Testis (tissue), 5 donors: ENCODE measurements around the gene OTOR. TPM values are rescaled to one million over a fixed set of nuclear protein-coding genes. Genes with fewer than 3 reads are reported as not detected.

ENCODE experiments used
- DNase-seq: peaks from one replicate; pipeline ENCODE4 v3.0.0-alpha.2; 2019
- H3K27ac ChIP-seq, 2 donors: fragments of 200-600 bp; sonication (generic); one replicate each; pipeline ENCODE4 v1.5.1; 2019
- H3K27me3 ChIP-seq: fragments of 200-600 bp; sonication (generic); one replicate; pipeline ENCODE4 v1.5.1; 2019
- H3K36me3 ChIP-seq: fragments of 200-600 bp; sonication (generic); one replicate; pipeline ENCODE4 v1.5.1; 2017; ENCODE audit warnings: low read depth; ENCODE audit errors: missing control alignments
- H3K4me1 ChIP-seq: fragments of 200-600 bp; sonication (generic); one replicate; pipeline ENCODE4 v1.5.1; 2019
- H3K4me3 ChIP-seq, 2 donors: fragments of 200-600 bp; sonication (generic); one replicate each; pipeline ENCODE4 v1.5.1; 2017 to 2019
- H3K9me3 ChIP-seq: fragments of 200-600 bp; sonication (generic); one replicate; pipeline ENCODE4 v1.5.1; 2017
- CTCF ChIP-seq, 3 experiments: fragments of 450-650 bp in 2 of 3; fragments of 200-600 bp in 1 of 3; sonication (generic) in 1 of 3; IDR thresholded peaks; one replicate each; pipeline ENCODE4 v1.5.1; 2016 to 2019; ENCODE audit warnings: antibody characterized with exemption in 3 of 3, mild to moderate bottlenecking in 2 of 3, moderate library complexity in 1 of 3
- POLR2A ChIP-seq: fragments of 450-650 bp; IDR thresholded peaks from one replicate; pipeline ENCODE4 v1.6.1; 2017; ENCODE audit warnings: antibody characterized with exemption, mild to moderate bottlenecking, moderate library complexity
- WGBS, 2 donors: methylation state at CpG; one replicate each; pipeline ENCODE4 v1.1.5; 2018; 5-methylcytosine and 5-hydroxymethylcytosine counted together
- intact Hi-C: fragments of 100-400 bp; cut with DNase I; formaldehyde crosslinking; loops from one replicate; pipeline ENCODE4 v1.15.1; 2023; ENCODE audit warnings: low total_unique reads
- long read RNA-seq, 2 donors: transcript quantifications; one replicate each; lab custom pipeline, GENCODE V29; 2026
- polyA plus RNA-seq: library from polyadenylated mRNA; stranded (reverse); fragments of 350-450 nt; fragmentation: Illumina TruSeq; extraction: RNeasy Lipid Tissue Mini Kit (QIAGEN cat#74804); gene quantifications from one replicate; pipeline ENCODE4 v1.2.3, GENCODE V29; 2014; ENCODE audit warnings: low read depth, low replicate concordance; ENCODE audit not compliant: insufficient read depth
- total RNA-seq, 2 donors: library from RNA; depleted of rRNA; stranded (reverse); fragments of >200 nt; gene quantifications; one replicate each; pipeline ENCODE4 v1.2.3, GENCODE V29; 2016

Gene OTOR
- total RNA-seq: not detected
- polyA plus RNA-seq: not detected
- long read RNA-seq, donor 1: 0 reads
- long read RNA-seq, donor 2: 0 reads

GRCh38 chr20:16748308-16748900 is at the start of gene OTOR:
OTOR (plus strand) TSS chr20:16748358; CDS start chr20:16748402, 44 bp downstream.
- 46 to 55% methylated on average over 5 of the region's 5 CpGs for WGBS, 2 donors
- H3K36me3 ChIP-seq: no peaks in the 10 kb centered on the region
- TF ChIP-seq CTCF (IDR thresholded peaks at IDR 0.05): no peak
- TF ChIP-seq POLR2A: no peak
- DNase-seq: no peak
- no peaks in the 10 kb centered on the region for H3K4me1 ChIP-seq
- H3K27me3 ChIP-seq: no peaks in the 10 kb centered on the region
- intact Hi-C loops: no loop called here
- H3K4me3 ChIP-seq: no peak within 1 kb of the TSS
- no peaks in the 10 kb centered on the region for H3K9me3 ChIP-seq
- H3K27ac ChIP-seq: no peak within 1 kb of the TSS

- 63 to 72% methylated on average over 4 of the region's 4 CpGs for WGBS, 2 donors
- TF ChIP-seq CTCF (IDR thresholded peaks at IDR 0.05) (no peak), POLR2A (no peak)
- no peak overlapping the region for H3K27ac ChIP-seq
- no peaks in the 10 kb centered on the region for H3K9me3 ChIP-seq
- no peaks in the 10 kb centered on the region for H3K36me3 ChIP-seq
- intact Hi-C loops: no loop called here
- no peak overlapping the region for H3K4me3 ChIP-seq
- H3K27me3 ChIP-seq: no peaks in the 10 kb centered on the region
- no peak for DNase-seq
- no peaks in the 10 kb centered on the region for H3K4me1 ChIP-seq
Observed at GRCh38 chr20:16699293-16699692, 48.9 kb upstream of the OTOR start.

GRCh38 chr20:16701296-16701695 is 46.9 kb upstream of the OTOR start:
- peak; percentile 16 for DNase-seq

GRCh38 chr20:16703570-16703969 is 44.6 kb upstream of the OTOR start:
- WGBS, 2 donors: 70 to 91% methylated on average over 4 of the region's 4 CpGs
- no peak for TF ChIP-seq POLR2A
- no peak for TF ChIP-seq CTCF (IDR thresholded peaks at IDR 0.05)
- no peaks in the 10 kb centered on the region for H3K27me3 ChIP-seq
- intact Hi-C loops: no loop called here
- DNase-seq: no peak
- no peaks in the 10 kb centered on the region for H3K36me3 ChIP-seq
- no peak overlapping the region for H3K27ac ChIP-seq
- H3K9me3 ChIP-seq: no peaks in the 10 kb centered on the region
- no peak overlapping the region for H3K4me3 ChIP-seq
- no peaks in the 10 kb centered on the region for H3K4me1 ChIP-seq

More at GRCh38 chr20:16701296-16701695, 46.9 kb upstream of the OTOR start:
- no peak for TF ChIP-seq POLR2A
- no peak for TF ChIP-seq CTCF (IDR thresholded peaks at IDR 0.05)
- Histone ChIP-seq H3K4me1 (no peaks in the 10 kb centered on the region), H3K36me3 (no peaks in the 10 kb centered on the region), H3K27ac (no peak overlapping the region), H3K4me3 (no peak overlapping the region), H3K9me3 (no peaks in the 10 kb centered on the region), H3K27me3 (no peaks in the 10 kb centered on the region)
- intact Hi-C loops: no loop called here
- WGBS, 2 donors: 86 to 91% methylated on average over 3 of the region's 3 CpGs

- intact Hi-C loops: no loop called here
- H3K27ac ChIP-seq: no peak overlapping the region
- DNase-seq: no peak
- WGBS, 2 donors: 89 to 90% methylated on average over 3 of the region's 3 CpGs
- H3K36me3 ChIP-seq: no peaks in the 10 kb centered on the region
- H3K4me3 ChIP-seq: no peak overlapping the region
- no peaks in the 10 kb centered on the region for H3K4me1 ChIP-seq
- no peaks in the 10 kb centered on the region for H3K9me3 ChIP-seq
- H3K27me3 ChIP-seq: no peaks in the 10 kb centered on the region
- no peak for TF ChIP-seq POLR2A
- no peak for TF ChIP-seq CTCF (IDR thresholded peaks at IDR 0.05)
Observed at GRCh38 chr20:16707674-16708073, 40.5 kb upstream of the OTOR start.
